ENCODE measurements around the gene GRIK5.

DNA sequence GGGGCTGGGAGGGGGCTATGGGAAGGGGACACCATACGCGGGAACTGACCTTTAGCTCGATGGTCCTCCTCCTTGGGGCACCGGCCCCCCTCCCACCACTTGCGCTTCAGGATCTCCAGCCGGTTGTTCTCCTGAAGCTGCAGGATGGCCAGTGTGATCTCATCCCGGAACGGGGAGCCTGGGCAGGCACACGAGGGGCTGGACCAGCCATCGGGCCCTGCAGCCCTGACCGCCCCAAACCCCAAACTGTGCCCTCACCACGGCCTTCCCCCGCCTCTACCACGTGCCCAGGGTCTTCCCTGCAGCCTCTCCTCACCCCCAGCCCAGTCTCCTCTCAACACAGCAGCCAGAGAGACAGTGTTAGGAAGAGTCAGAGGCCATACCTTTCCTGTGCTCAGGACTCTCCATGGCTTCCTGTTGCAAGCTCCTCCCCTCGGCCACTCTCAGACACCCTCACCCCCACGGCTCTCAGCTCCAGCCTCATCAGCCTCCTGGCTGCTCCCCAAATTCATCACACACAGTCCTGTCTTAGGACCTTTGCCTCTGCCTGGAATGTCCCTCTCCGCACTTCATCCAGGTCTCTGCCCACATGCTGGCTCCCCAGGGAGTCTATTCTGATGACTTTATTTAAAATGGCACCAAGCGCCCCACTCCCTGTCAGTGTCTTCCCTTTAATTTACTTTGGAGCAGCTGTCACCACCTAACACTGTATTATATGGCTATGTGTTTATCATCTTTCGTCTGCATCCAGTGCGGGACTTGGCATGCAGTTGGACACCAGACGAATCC lies 66.3 kb downstream of the GRIK5 start:
- TF ChIP-seq POLR2AphosphoS5 (IDR thresholded peaks at IDR 0.05; ENCODE audit: low read depth, low read length) (no peak), POLR2A (IDR thresholded peaks at IDR 0.05; ENCODE audit: low read depth, low read length) (no peak), TAF1 (IDR thresholded peaks at IDR 0.05; ENCODE audit: low read depth, low read length) (no peak)

All from GM12891 (cell line).